IPS-15b (cell line): Measurements from ENCODE around the gene CFAP54.

Source experiments
- H3K27me3 ChIP-seq: one replicate; pipeline ENCODE4 v1.6.1; 2013; ENCODE audit warnings: low read length; ENCODE audit not compliant: control insufficient read depth, insufficient read depth
- H3K36me3 ChIP-seq: one replicate; pipeline ENCODE4 v1.6.1; 2013; ENCODE audit warnings: low read length; ENCODE audit not compliant: control insufficient read depth, insufficient read depth
- H3K4me1 ChIP-seq: one replicate; pipeline ENCODE4 v1.6.1; 2013; ENCODE audit warnings: mild to moderate bottlenecking, low read length; ENCODE audit not compliant: control insufficient read depth, insufficient read depth
- H3K4me3 ChIP-seq: one replicate; pipeline ENCODE4 v1.5.1; 2013; ENCODE audit warnings: low read depth, low read length
- H3K9ac ChIP-seq: one replicate; pipeline ENCODE4 v1.6.1; 2013; ENCODE audit warnings: low read depth, mild to moderate bottlenecking, low read length
- H3K9me3 ChIP-seq: one replicate; pipeline ENCODE4 v1.6.1; 2013; ENCODE audit warnings: mild to moderate bottlenecking, low read length; ENCODE audit not compliant: control insufficient read depth, insufficient read depth

Gene CFAP54

DNA sequence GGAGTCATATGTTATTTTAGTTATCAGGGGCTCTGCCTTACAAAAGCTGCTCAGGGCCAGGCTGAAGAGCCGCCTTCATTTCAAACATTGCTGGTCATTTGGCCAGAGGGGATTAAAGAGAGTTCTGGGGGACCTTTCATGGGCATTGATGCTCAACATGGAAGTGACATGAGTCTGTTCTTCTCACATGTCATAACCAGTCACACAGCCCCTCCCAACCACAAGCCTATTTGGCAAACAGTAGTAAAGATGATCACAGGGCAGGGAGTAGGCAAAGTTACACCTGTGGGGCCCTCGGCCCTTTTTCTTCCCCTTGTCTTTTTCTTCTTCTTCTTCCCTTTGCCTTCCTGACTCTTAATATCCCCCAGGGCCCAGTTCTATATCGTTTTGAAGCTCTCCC is 33.3 kb downstream of the CFAP54 start:
- Histone ChIP-seq H3K36me3 (no peaks in the 10 kb centered on the region), H3K9me3 (no peaks in the 10 kb centered on the region), H3K27me3 (no peaks in the 10 kb centered on the region), H3K4me1 (peaks cover 16% of the 10 kb centered on the region), H3K4me3 (no peak overlapping the region), H3K9ac (no peak overlapping the region)

GRCh38 chr12:96526110-96526509 is 36.7 kb downstream of the CFAP54 start:
- Histone ChIP-seq H3K36me3 (no peaks in the 10 kb centered on the region), H3K9ac (no peak overlapping the region), H3K4me3 (no peak overlapping the region), H3K9me3 (no peaks in the 10 kb centered on the region), H3K4me1 (peaks cover 16% of the 10 kb centered on the region), H3K27me3 (no peaks in the 10 kb centered on the region)

DNA sequence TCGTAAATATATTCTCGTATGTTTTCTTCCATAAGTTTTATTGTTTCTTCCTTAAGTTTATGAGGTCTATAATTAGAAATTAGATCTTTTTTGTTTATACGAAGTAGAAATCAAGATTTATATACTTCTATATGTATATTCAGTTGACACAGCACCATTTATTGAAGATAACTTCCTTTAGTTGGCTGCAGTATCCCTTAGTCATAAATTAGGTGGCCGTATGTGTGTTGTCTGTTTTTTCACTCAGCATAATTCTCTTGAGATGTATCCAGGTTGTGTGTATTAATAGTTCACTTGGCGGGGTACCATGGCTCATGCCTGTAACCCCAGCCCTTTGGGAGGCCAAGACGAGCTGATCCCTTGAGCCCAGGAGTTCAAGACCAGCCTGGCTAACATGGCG is 40.5 kb downstream of the CFAP54 start:
- no peak overlapping the region for H3K4me3 ChIP-seq
- H3K27me3 ChIP-seq, result no peaks in the 10 kb centered on the region
- no peaks in the 10 kb centered on the region for H3K4me1 ChIP-seq
- no peaks in the 10 kb centered on the region for H3K36me3 ChIP-seq
- no peaks in the 10 kb centered on the region for H3K9me3 ChIP-seq
- no peak overlapping the region for H3K9ac ChIP-seq

DNA sequence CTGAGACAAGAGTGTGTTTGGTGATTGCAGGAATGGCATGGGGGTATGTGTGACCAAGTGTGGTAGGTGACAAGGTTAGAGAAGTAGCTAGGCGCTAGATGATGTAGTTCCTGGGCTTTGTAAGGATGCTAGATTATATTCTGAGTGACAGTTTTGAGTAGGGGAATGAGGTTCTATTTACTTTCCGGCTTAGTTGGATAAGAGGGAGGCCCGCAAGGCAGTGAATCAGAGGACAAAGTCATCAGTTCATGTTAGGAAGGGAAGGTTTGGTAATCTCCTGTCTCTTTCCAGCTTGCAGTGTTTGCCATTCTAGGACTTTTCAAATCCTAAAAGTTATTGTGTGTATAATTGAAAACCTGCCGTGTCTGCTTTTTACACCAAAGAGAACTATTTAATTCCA is 45.0 kb downstream of the CFAP54 start:
- H3K4me3 ChIP-seq, result no peak overlapping the region
- H3K9ac ChIP-seq, result no peak overlapping the region
- H3K36me3 ChIP-seq, result no peaks in the 10 kb centered on the region
- no peaks in the 10 kb centered on the region for H3K27me3 ChIP-seq
- H3K9me3 ChIP-seq, result no peaks in the 10 kb centered on the region
- no peaks in the 10 kb centered on the region for H3K4me1 ChIP-seq

DNA sequence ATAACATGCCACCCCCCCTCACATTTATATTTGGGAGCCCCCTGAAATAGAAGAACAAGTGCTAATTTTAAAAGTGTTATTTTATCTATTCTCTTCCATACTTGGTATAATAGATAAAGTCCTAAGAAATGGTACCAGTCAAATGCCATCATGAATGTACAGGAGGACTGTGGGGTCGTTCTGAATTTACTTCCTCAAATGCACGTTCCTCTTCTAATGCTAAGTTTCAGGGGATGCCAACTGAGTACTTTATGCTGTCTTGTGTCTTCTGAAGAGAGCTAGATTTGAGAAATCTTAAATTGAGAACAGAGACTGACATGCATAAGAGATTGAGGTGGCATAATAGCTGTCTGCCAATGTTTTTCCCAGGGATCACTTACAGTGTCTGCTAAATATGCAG is 59.0 kb downstream of the CFAP54 start:
- Histone ChIP-seq H3K36me3 (no peaks in the 10 kb centered on the region), H3K9ac (no peak overlapping the region), H3K4me1 (no peaks in the 10 kb centered on the region), H3K9me3 (no peaks in the 10 kb centered on the region), H3K4me3 (no peak overlapping the region), H3K27me3 (no peaks in the 10 kb centered on the region)

- no peaks in the 10 kb centered on the region for H3K4me1 ChIP-seq
- H3K9me3 ChIP-seq, result no peaks in the 10 kb centered on the region
- no peak overlapping the region for H3K4me3 ChIP-seq
- H3K36me3 ChIP-seq, result no peaks in the 10 kb centered on the region
- H3K9ac ChIP-seq, result no peak overlapping the region
- no peaks in the 10 kb centered on the region for H3K27me3 ChIP-seq
Observed at GRCh38 chr12:96549341-96549740, 60.0 kb downstream of the CFAP54 start.

DNA sequence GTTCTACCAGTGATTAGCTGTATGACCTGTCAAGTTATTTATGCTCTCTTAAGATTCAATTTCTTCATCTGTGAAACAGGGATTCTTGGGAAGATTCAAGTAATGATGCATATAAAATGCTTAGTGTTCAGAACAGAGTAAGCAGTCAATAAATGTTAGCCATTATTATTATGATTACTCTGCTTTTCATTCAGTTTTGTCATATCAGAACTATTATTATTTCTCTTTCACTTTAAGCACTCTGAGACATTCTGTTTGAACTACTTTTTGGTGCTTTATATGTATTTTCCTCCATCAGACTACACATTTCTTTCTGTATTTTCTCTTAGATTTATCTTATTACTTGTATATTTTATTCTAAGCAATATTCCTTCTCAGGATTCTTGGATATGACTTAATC is 81.2 kb downstream of the CFAP54 start:
- Histone ChIP-seq H3K4me3 (no peak overlapping the region), H3K9me3 (no peaks in the 10 kb centered on the region), H3K27me3 (no peaks in the 10 kb centered on the region), H3K9ac (no peak overlapping the region), H3K4me1 (no peaks in the 10 kb centered on the region), H3K36me3 (no peaks in the 10 kb centered on the region)

GRCh38 chr12:96571101-96571862 is 81.9 kb downstream of the CFAP54 start:
- H3K4me1 ChIP-seq, result no peaks in the 10 kb centered on the region
- H3K36me3 ChIP-seq, result no peaks in the 10 kb centered on the region
- no peaks in the 10 kb centered on the region for H3K27me3 ChIP-seq
- H3K4me3 ChIP-seq, result no peak overlapping the region
- no peak overlapping the region for H3K9ac ChIP-seq
- H3K9me3 ChIP-seq, result no peaks in the 10 kb centered on the region

DNA sequence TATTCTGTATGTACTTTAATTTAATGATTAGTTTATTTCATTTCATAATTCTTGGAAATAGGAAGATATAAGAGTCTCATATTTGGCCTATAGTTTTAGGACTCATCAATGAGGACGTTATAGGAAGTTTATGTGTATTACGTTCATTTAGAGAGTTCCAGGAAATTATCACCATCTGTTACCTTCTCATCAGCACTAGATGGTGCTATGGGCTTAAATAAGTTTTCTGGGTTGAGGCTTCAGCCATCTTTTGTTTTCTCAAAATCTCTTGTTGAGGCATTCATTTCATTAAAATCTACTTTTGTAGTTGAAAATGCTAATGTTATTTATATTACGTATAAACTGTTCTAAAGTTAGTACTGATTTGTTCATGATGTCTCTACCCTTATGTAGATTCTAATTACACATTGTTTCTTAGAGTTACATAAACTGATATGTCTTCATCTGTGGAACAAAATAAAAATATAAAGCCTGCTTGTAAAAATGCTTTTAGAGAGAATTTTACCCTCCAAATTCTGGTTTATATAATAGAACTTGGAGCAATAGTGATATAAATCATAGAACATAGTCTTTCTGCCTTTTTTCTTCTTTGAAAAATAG is 89.2 kb downstream of the CFAP54 start:
- Histone ChIP-seq H3K36me3 (no peaks in the 10 kb centered on the region), H3K9me3 (no peaks in the 10 kb centered on the region), H3K4me3 (no peak overlapping the region), H3K4me1 (peaks cover 5% of the 10 kb centered on the region), H3K27me3 (no peaks in the 10 kb centered on the region), H3K9ac (no peak overlapping the region)

- H3K9me3 ChIP-seq, result no peaks in the 10 kb centered on the region
Observed at GRCh38 chr12:96585977-96586376, 96.6 kb downstream of the CFAP54 start.

GRCh38 chr12:96587691-96588090 is 98.3 kb downstream of the CFAP54 start:
- Histone ChIP-seq H3K9ac (no peak overlapping the region), H3K36me3 (no peaks in the 10 kb centered on the region), H3K27me3 (no peaks in the 10 kb centered on the region), H3K4me3 (no peak overlapping the region), H3K4me1 (no peaks in the 10 kb centered on the region), H3K9me3 (no peaks in the 10 kb centered on the region)

More at GRCh38 chr12:96585977-96586376, 96.6 kb downstream of the CFAP54 start:
- Histone ChIP-seq H3K9ac (no peak overlapping the region), H3K4me3 (no peak overlapping the region), H3K36me3 (no peaks in the 10 kb centered on the region), H3K27me3 (no peaks in the 10 kb centered on the region), H3K4me1 (no peaks in the 10 kb centered on the region)

GRCh38 chr12:96590970-96591369 is 101.6 kb downstream of the CFAP54 start:
- Histone ChIP-seq H3K4me3 (no peak overlapping the region), H3K9ac (no peak overlapping the region), H3K4me1 (no peaks in the 10 kb centered on the region), H3K9me3 (no peaks in the 10 kb centered on the region), H3K36me3 (no peaks in the 10 kb centered on the region), H3K27me3 (no peaks in the 10 kb centered on the region)
